H1 (cell line): ENCODE measurements around the gene MAPK13. TPM values are rescaled to one million over a fixed set of nuclear protein-coding genes. Genes with fewer than 3 reads are reported as not detected.

Experiments
- CTCF ChIA-PET: fragments of 300-600 bp; sonication (Branson Sonifier 250); formaldehyde crosslinking; loops from one replicate; lab custom pipeline; 2021; ENCODE audit not compliant: partially characterized antibody; lab: Charles Lee
- POLR2A ChIA-PET: fragments of 300-600 bp; sonication (Branson Sonifier 250); formaldehyde crosslinking; loops from one replicate; lab custom pipeline; 2021; ENCODE audit warnings: inconsistent platforms; ENCODE audit not compliant: partially characterized antibody; lab: Charles Lee
- DNase-seq, 2 experiments: peaks; one replicate each; pipeline versions ENCODE4 v3.0.0 to v3.0.0-alpha.2; 2010 to 2022; ENCODE audit warnings: low spot score in 2 of 2, low read depth in 1 of 2, mixed read lengths in 1 of 2
- FAIRE-seq: peaks from 2 replicates; lab custom pipeline; 2011; peaks lifted over from hg19 to GRCh38; lab: Jason Lieb, UNC
- H2AFZ ChIP-seq: 2 replicates; pipeline ENCODE4 v1.8.1; 2012; ENCODE audit warnings: low read length, inconsistent platforms
- H2AK5ac ChIP-seq: 2 replicates; pipeline ENCODE4 v1.6.1; 2013; ENCODE audit warnings: low read depth, low read length
- H2BK120ac ChIP-seq: replicated peaks from 2 replicates; pipeline ENCODE3; 2013; ENCODE audit warnings: low read depth, low read length, inconsistent platforms
- H2BK12ac ChIP-seq: 2 replicates; pipeline ENCODE4 v1.6.1; 2013; ENCODE audit warnings: low read depth, low read length
- H2BK15ac ChIP-seq: 2 replicates; pipeline ENCODE4 v1.6.1; 2013; ENCODE audit warnings: low read length
- H2BK20ac ChIP-seq: 2 replicates; pipeline ENCODE4 v1.6.1; 2013; ENCODE audit warnings: low read length
- H2BK5ac ChIP-seq: 2 replicates; pipeline ENCODE4 v1.6.1; 2013; ENCODE audit warnings: low read depth, low read length
- H3K14ac ChIP-seq: 2 replicates; pipeline ENCODE4 v1.6.1; 2013; ENCODE audit warnings: inconsistent platforms; ENCODE audit not compliant: insufficient read length
- H3K18ac ChIP-seq: 2 replicates; pipeline ENCODE4 v1.6.1; 2013; ENCODE audit warnings: low read length; ENCODE audit errors: extremely low read depth
- H3K23ac ChIP-seq: 2 replicates; pipeline ENCODE4 v1.6.1; 2013; ENCODE audit warnings: inconsistent platforms; ENCODE audit not compliant: insufficient read length
- H3K23me2 ChIP-seq: 2 replicates; pipeline ENCODE4 v1.6.1; 2013; ENCODE audit warnings: low read depth, low read length
- H3K27ac ChIP-seq: 2 replicates; pipeline ENCODE4 v1.6.1; 2011; ENCODE audit warnings: low read depth, low read length, inconsistent platforms
- H3K27me3 ChIP-seq, 4 experiments: replicated peaks in 1 of 4; 1 replicate in 1 of 4; 2 replicates in 3 of 4; pipeline versions ENCODE4 v1.6.1 to v1.8.1; 2011 to 2013; ENCODE audit warnings: low read length in 3 of 4, mild to moderate bottlenecking in 3 of 4, inconsistent platforms in 2 of 4, mixed read lengths in 2 of 4, moderate library complexity in 1 of 4; ENCODE audit not compliant: control insufficient read depth in 3 of 4, insufficient read depth in 3 of 4; ENCODE audit errors: extremely low read depth in 1 of 4
- H3K36me3 ChIP-seq, 4 experiments: 2 replicates each; pipeline versions ENCODE4 v1.6.1 to v1.8.1; 2011 to 2013; ENCODE audit warnings: mild to moderate bottlenecking in 4 of 4, low read length in 3 of 4, moderate library complexity in 2 of 4, control low read depth in 1 of 4, inconsistent platforms in 1 of 4; ENCODE audit not compliant: insufficient read depth in 4 of 4, control insufficient read depth in 2 of 4
- H3K4ac ChIP-seq: replicated peaks from 2 replicates; pipeline ENCODE3; 2013; ENCODE audit warnings: low read length, low read depth, mixed read lengths, inconsistent platforms; ENCODE audit not compliant: insufficient read length
- H3K4me1 ChIP-seq, 4 experiments: replicated peaks in 1 of 4; 1 replicate in 1 of 4; 2 replicates in 3 of 4; pipeline versions ENCODE4 v1.6.1 to v1.8.1; 2011 to 2013; ENCODE audit warnings: low read length in 3 of 4, inconsistent platforms in 2 of 4, mixed read lengths in 1 of 4; ENCODE audit not compliant: insufficient read depth in 4 of 4, control insufficient read depth in 3 of 4
- H3K4me2 ChIP-seq, 2 experiments: 2 replicates each; pipeline versions ENCODE4 v1.6.1 to v1.8.1; 2011 to 2013; ENCODE audit warnings: low read depth in 2 of 2, low read length in 2 of 2, control low read depth in 1 of 2, inconsistent platforms in 1 of 2, mild to moderate bottlenecking in 1 of 2; ENCODE audit not compliant: insufficient read depth in 1 of 2
- H3K4me3 ChIP-seq, 4 experiments: fragments of 200-600, 300-600 bp in 1 of 4; sonication (generic), shearing (Covaris generic), sonication (Bioruptor Twin) in 1 of 4; 2 replicates each; pipeline versions ENCODE4 v1.5.1 to v1.8.1; 2011 to 2016; ENCODE audit warnings: low read length in 4 of 4, low read depth in 3 of 4, control low read depth in 2 of 4, inconsistent platforms in 2 of 4, mild to moderate bottlenecking in 2 of 4, mixed read lengths in 1 of 4, moderate library complexity in 1 of 4; ENCODE audit not compliant: insufficient read depth in 2 of 4; ENCODE audit errors: extremely low read depth in 1 of 4
- H3K56ac ChIP-seq: replicated peaks from 2 replicates; pipeline ENCODE3; 2013; ENCODE audit warnings: low read depth, mild to moderate bottlenecking, mixed read lengths, low read length, inconsistent platforms; ENCODE audit not compliant: insufficient read length
- H3K79me1 ChIP-seq: 2 replicates; pipeline ENCODE4 v1.6.1; 2013; ENCODE audit warnings: low read depth, low read length, control low read depth
- H3K79me2 ChIP-seq, 2 experiments: 2 replicates each; pipeline versions ENCODE4 v1.6.1 to v1.8.1; 2012 to 2013; ENCODE audit warnings: low read length in 2 of 2, mild to moderate bottlenecking in 2 of 2, inconsistent platforms in 1 of 2; ENCODE audit not compliant: insufficient read depth in 2 of 2, control insufficient read depth in 1 of 2
- H3K9ac ChIP-seq, 4 experiments: replicated peaks in 1 of 4; 1 replicate in 1 of 4; 2 replicates in 3 of 4; pipeline versions ENCODE4 v1.6.1 to v1.8.1; 2011 to 2013; ENCODE audit warnings: low read depth in 3 of 4, low read length in 3 of 4, control low read depth in 2 of 4, mild to moderate bottlenecking in 2 of 4, moderate library complexity in 2 of 4, inconsistent platforms in 1 of 4; ENCODE audit errors: extremely low read depth in 1 of 4
- H3K9me3 ChIP-seq, 2 experiments: 2 replicates each; pipeline versions ENCODE4 v1.6.1 to v1.8.1; 2012 to 2013; ENCODE audit warnings: mild to moderate bottlenecking in 2 of 2, moderate library complexity in 2 of 2, control low read depth in 1 of 2, inconsistent platforms in 1 of 2, low read depth in 1 of 2, low read length in 1 of 2, mixed read lengths in 1 of 2; ENCODE audit not compliant: insufficient read depth in 2 of 2
- H4K20me1 ChIP-seq, 2 experiments: replicated peaks in 1 of 2; 2 replicates each; pipeline versions ENCODE3 to v1.8.1; 2011 to 2013; ENCODE audit warnings: inconsistent platforms in 2 of 2, low read length in 2 of 2, mild to moderate bottlenecking in 1 of 2; ENCODE audit not compliant: insufficient read depth in 2 of 2, control insufficient read depth in 1 of 2
- H4K5ac ChIP-seq: 2 replicates; pipeline ENCODE4 v1.6.1; 2013; ENCODE audit warnings: low read length, low read depth, mixed read lengths, inconsistent platforms; ENCODE audit not compliant: insufficient read length
- H4K8ac ChIP-seq: 2 replicates; pipeline ENCODE4 v1.8.0; 2013; ENCODE audit warnings: mild to moderate bottlenecking, moderate library complexity, low read length, inconsistent platforms; ENCODE audit not compliant: insufficient read depth; ENCODE audit errors: extremely low read depth
- H4K91ac ChIP-seq: replicated peaks from 2 replicates; pipeline ENCODE3; 2013; ENCODE audit warnings: low read length, mixed read lengths, inconsistent platforms; ENCODE audit not compliant: insufficient read length
- BACH1 ChIP-seq: IDR thresholded peaks from 2 replicates; pipeline ENCODE4 v1.6.1; 2012; ENCODE audit warnings: low read length, improper control_type of control experiment
- CTBP2 ChIP-seq: IDR thresholded peaks from 2 replicates; pipeline ENCODE4 v1.7.0; 2011; ENCODE audit warnings: borderline replicate concordance, mild to moderate bottlenecking, moderate library complexity, mixed read lengths, low read length; ENCODE audit not compliant: insufficient read depth, insufficient read length
- NANOG ChIP-seq: IDR thresholded peaks from 2 replicates; pipeline ENCODE4 v1.6.1; 2011; ENCODE audit warnings: low read length, low read depth, mild to moderate bottlenecking, inconsistent platforms; ENCODE audit not compliant: insufficient read depth, poor library complexity, severe bottlenecking
- NRF1 ChIP-seq: IDR thresholded peaks from 2 replicates; pipeline ENCODE4 v1.6.1; 2011; ENCODE audit warnings: mild to moderate bottlenecking, low read depth, low read length, improper control_type of control experiment
- POU5F1 ChIP-seq: IDR thresholded peaks from 2 replicates; pipeline ENCODE4 v1.6.1; 2011; ENCODE audit warnings: low read depth, mild to moderate bottlenecking, low read length, moderate library complexity
- TAF7 ChIP-seq: optimal IDR thresholded peaks from 2 replicates; pipeline ENCODE3; 2011; ENCODE audit warnings: low read depth, mild to moderate bottlenecking, inconsistent platforms, low read length, moderate library complexity, borderline replicate concordance
- WGBS, 2 experiments: shearing (Covaris generic) in 1 of 2; methylation state at CpG; one replicate each; pipeline versions ENCODE4 v1.1.6 to v1.1.7; 2013 to 2015; ENCODE audit warnings: low lambda C conversion rate in 2 of 2, mixed read lengths in 2 of 2, inconsistent platforms in 1 of 2, low coverage in 1 of 2, missing lambda C conversion rate in 1 of 2; ENCODE audit not compliant: insufficient replicate concordance in 2 of 2, insufficient coverage in 1 of 2, insufficient read length in 1 of 2; ENCODE audit errors: extremely low coverage in 1 of 2, missing lambda C conversion rate in 1 of 2; 5-methylcytosine and 5-hydroxymethylcytosine counted together
- polyA plus RNA-seq, 7 experiments: library from polyadenylated mRNA; depleted of rRNA in 3 of 7; stranded (reverse) in 5 of 7; unstranded in 2 of 7; fragments of >200 nt in 5 of 7; fragments of 200-250 nt in 2 of 7; gene quantifications; 1 replicate in 5 of 7; 2 replicates in 1 of 7; 4 replicates in 1 of 7; pipeline versions ENCODE4 v1.2.1 to v1.2.3, GENCODE V29; 2011 to 2013; ENCODE audit warnings: missing spikeins in 2 of 7, mixed read lengths in 2 of 7
- total RNA-seq: library from RNA; stranded (reverse); fragmentation: NEBNext Ultra II Directional; extraction: Animal tissue kit (Norgen Biotek cat#: 25700); gene quantifications from 2 replicates; pipeline ENCODE4 v1.2.1, GENCODE V29; 2021
- TF ChIP-seq, protein P1 (sequence below), 3 experiments: IDR thresholded peaks; 1 replicate in 2 of 3; 2 replicates in 1 of 3; pipeline versions ENCODE4 v1.5.1 to v1.6.1; 2011; ENCODE audit warnings: low read length in 3 of 3, mild to moderate bottlenecking in 3 of 3, inconsistent platforms in 2 of 3, low read depth in 1 of 3, moderate library complexity in 1 of 3; ENCODE audit not compliant: insufficient read depth in 1 of 3; ENCODE audit errors: control extremely low read depth in 1 of 3
- TF ChIP-seq, protein P2 (sequence below): IDR thresholded peaks from 2 replicates; pipeline ENCODE4 v1.6.1; 2011; ENCODE audit warnings: low read length, improper control_type of control experiment

The MAPK13 gene
- total and polyA plus RNA-seq, 2 of the 8 experiments (the other 6 are each of a cell fraction or from before 2014, with no cell fraction given) = 10.1 to 14.1 TPM

DNA sequence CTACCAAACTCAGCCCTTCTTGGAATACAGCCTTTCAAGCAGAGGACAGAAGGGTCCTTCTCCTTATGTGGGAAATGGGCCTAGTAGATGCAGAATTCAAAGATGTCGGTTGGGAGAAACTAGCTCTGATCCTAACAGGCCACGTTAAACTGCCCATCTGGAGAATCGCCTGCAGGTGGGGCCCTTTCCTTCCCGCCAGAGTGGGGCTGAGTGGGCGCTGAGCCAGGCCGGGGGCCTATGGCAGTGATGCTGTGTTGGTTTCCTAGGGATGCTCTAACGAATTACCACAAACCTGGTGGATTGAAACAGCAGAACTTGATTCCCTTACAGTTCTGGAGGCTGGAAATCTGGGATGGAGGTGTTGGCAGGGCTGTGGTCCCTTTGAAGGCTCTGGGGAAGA lies 9.1 kb downstream of the MAPK13 start:
- Histone ChIP-seq H3K23ac (no peak overlapping the region), H4K20me1 (no peaks in the 10 kb centered on the region), H3K4me2 (no peak overlapping the region), H3K27me3 (no peaks in the 10 kb centered on the region), H3K79me2 (no peaks in the 10 kb centered on the region), H3K9me3 (0 out of 4 replicates have a peak, but pooled peaks cover 0 to under 1% of the 10 kb centered on the region in 2 experiments), H2BK15ac (no peak overlapping the region), H3K4me1 (peaks cover 0 to 6% (median 0%) of the 10 kb centered on the region in 4 experiments; a peak in 3 of 7 replicates), H3K23me2 (no peaks in the 10 kb centered on the region), H2AFZ (no peak overlapping the region), H3K4me3 (no peak overlapping the region), H3K27ac (no peak overlapping the region), H3K9ac (no peak overlapping the region), H3K14ac (no peak overlapping the region), H3K18ac (no peak overlapping the region), H3K79me1 (no peaks in the 10 kb centered on the region), H2BK20ac (no peak overlapping the region), H3K36me3 (peaks cover 0 to 2% (median 0%) of the 10 kb centered on the region in 4 experiments; a peak in 1 of 8 replicates), H4K8ac (no peak overlapping the region), H4K5ac (no peak overlapping the region), H4K91ac (no peak overlapping the region), H2AK5ac (no peak overlapping the region), H2BK5ac (0 out of 2 replicates have a peak overlapping the region, but pooled peaks have one; percentile 78), H2BK12ac (no peak overlapping the region), H2BK120ac (no peak overlapping the region), H3K4ac (no peak overlapping the region), H3K56ac (no peak overlapping the region)
- ChIA-PET POLR2A (interaction anchor here (0.7 to 2.1 kb wide), 5 partner anchors 8 to 221 kb away, joined by 4 to 9 read pairs (median 4); no protein-coding TSS in a partner anchor), CTCF (interaction anchor here (0.6 to 3.1 kb wide), 38 partner anchors 9 to 244 kb away, joined by 3 to 20 read pairs (median 4); partner anchors contain the start of genes BRPF3, MAPK13 and MAPK14)
- peak in 1 of 2 experiments; percentile 81 for DNase-seq
- FAIRE-seq = peak; percentile 85
- WGBS, 2 experiments = 46% methylated on average over 7 of the region's 7 CpGs; no CpG with 5 or more reads in 1 of the 2 experiments
- TF ChIP-seq BACH1 (peak; percentile 65; the same call in 1 of the 2 replicates), POU5F1 (no peak), CTBP2 (no peak), NANOG (no peak), NRF1 (no peak), TAF7 (no peak)
- TF ChIP-seq, protein P1, sequence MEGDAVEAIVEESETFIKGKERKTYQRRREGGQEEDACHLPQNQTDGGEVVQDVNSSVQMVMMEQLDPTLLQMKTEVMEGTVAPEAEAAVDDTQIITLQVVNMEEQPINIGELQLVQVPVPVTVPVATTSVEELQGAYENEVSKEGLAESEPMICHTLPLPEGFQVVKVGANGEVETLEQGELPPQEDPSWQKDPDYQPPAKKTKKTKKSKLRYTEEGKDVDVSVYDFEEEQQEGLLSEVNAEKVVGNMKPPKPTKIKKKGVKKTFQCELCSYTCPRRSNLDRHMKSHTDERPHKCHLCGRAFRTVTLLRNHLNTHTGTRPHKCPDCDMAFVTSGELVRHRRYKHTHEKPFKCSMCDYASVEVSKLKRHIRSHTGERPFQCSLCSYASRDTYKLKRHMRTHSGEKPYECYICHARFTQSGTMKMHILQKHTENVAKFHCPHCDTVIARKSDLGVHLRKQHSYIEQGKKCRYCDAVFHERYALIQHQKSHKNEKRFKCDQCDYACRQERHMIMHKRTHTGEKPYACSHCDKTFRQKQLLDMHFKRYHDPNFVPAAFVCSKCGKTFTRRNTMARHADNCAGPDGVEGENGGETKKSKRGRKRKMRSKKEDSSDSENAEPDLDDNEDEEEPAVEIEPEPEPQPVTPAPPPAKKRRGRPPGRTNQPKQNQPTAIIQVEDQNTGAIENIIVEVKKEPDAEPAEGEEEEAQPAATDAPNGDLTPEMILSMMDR (IDR thresholded peaks at IDR 0.05; ENCODE audit: control extremely low read depth in 1 of 3, insufficient read depth in 1 of 3, low read depth in 1 of 3, low read length in 3 of 3) = peak in 2 of 3 experiments; percentile 77 to 82; a peak in 3 of 4 replicates
- TF ChIP-seq, protein P2, sequence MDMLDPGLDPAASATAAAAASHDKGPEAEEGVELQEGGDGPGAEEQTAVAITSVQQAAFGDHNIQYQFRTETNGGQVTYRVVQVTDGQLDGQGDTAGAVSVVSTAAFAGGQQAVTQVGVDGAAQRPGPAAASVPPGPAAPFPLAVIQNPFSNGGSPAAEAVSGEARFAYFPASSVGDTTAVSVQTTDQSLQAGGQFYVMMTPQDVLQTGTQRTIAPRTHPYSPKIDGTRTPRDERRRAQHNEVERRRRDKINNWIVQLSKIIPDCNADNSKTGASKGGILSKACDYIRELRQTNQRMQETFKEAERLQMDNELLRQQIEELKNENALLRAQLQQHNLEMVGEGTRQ = no peak
